ENCODE results near the gene MCRS1.

DNA sequence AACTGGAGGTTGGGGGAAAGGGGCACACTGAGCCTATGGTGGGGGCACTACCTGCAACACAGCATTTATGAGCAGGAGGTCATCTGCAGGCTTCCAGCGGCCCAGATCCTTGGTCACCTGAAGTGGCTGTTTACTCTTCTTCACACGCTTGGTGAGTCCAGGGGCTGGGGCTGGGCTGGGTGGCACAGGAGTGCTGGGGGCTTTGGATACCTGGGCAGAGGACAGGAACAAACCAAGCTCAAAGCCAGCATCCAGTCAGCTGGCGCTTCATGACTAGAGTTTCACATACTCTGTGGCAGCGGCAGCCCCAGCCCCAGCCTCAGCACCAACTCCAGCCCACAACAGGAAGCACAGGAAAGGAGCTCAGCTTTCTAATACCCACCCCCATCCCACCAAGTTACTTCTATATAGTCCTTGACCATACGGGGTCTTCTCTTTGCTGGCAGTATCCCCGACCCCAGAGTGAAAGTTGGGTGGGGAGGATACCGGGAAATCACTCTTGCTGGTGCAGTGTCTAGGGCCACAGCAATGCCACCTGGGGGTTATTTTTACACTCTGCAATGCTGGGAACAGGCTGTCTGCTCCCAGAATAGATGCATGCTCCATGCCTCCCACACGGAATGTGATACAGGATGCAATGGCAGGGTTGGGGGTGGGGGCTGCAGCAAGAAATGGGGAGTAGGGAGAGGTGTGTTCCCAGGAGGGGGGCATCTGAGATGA is 3.1 kb downstream of the MCRS1 start:
- TF ChIP-seq CTCF (IDR thresholded peaks at IDR 0.05 in 4 of 5, conservative IDR thresholded peaks at IDR 0.05 in 1 of 5) (peak in 1 of 5 experiments; percentile 21), POLR2A (IDR thresholded peaks at IDR 0.05) (no peak)
